Esophagus squamous epithelium (tissue), 5 donors: Measurements from ENCODE around the gene DCAF6. TPM values are rescaled to one million over a fixed set of nuclear protein-coding genes. Genes with fewer than 3 reads are reported as not detected.

Experiments used
- DNase-seq: peaks from one replicate; lab custom pipeline; 2025; lab: John Stamatoyannopoulos, UW
- H3K27ac ChIP-seq, 4 donors: fragments of 200-600 bp; sonication (generic); one replicate each; pipeline ENCODE4 v1.5.1; 2016 to 2019; ENCODE audit warnings: mild to moderate bottlenecking in 1 of 4
- H3K27me3 ChIP-seq, 4 donors: fragments of 200-600 bp; sonication (generic); 1 replicate in 3 of 4; 2 replicates in 1 of 4; pipeline versions ENCODE4 v1.5.1 to v1.6.0; 2017 to 2021; ENCODE audit warnings: antibody characterized with exemption in 1 of 4
- H3K36me3 ChIP-seq, 3 donors: fragments of 200-600 bp; sonication (generic); one replicate each; pipeline ENCODE4 v1.5.1; 2016 to 2019
- H3K4me1 ChIP-seq, 3 donors: fragments of 200-600 bp; sonication (generic); one replicate each; pipeline ENCODE4 v1.5.1; 2017 to 2019
- H3K4me3 ChIP-seq, 4 donors: fragments of 200-600 bp; sonication (generic); 1 replicate in 3 of 4; 2 replicates in 1 of 4; pipeline ENCODE4 v1.5.1; 2016 to 2019; ENCODE audit warnings: mild to moderate bottlenecking in 2 of 4, moderate library complexity in 1 of 4
- H3K9me3 ChIP-seq, 3 donors: fragments of 200-600 bp; sonication (generic); one replicate each; pipeline ENCODE4 v1.5.1; 2016 to 2019
- CTCF ChIP-seq, 6 experiments: fragments of 450-650 bp in 4 of 6; fragments of 200-600 bp in 2 of 6; sonication (generic) in 2 of 6; IDR thresholded peaks; one replicate each; pipeline ENCODE4 v1.5.1; 2016 to 2019; ENCODE audit warnings: antibody characterized with exemption in 6 of 6, mild to moderate bottlenecking in 4 of 6, moderate library complexity in 4 of 6
- POLR2A ChIP-seq, 4 donors: fragments of 450-650 bp; IDR thresholded peaks; one replicate each; pipeline ENCODE4 v1.6.1; 2017; ENCODE audit warnings: antibody characterized with exemption in 4 of 4, mild to moderate bottlenecking in 4 of 4, moderate library complexity in 3 of 4
- whole genome bisulfite sequencing, 2 donors: methylation state at CpG; one replicate each; pipeline ENCODE4 v1.1.5; 2018; 5-methylcytosine and 5-hydroxymethylcytosine counted together
- intact Hi-C: fragments of 100-400 bp; cut with DNase I; formaldehyde crosslinking; loops from one replicate; pipeline ENCODE4 v1.15.0; 2022
- total RNA-seq, 4 donors: library from RNA; depleted of rRNA; stranded (reverse); fragments of >200 nt; gene quantifications; one replicate each; pipeline ENCODE4 v1.1.0, GENCODE V29; 2016
- donor health status: DM: yes; HTN: yes; CAD: no.

DCAF6 gene
- total RNA-seq, 4 donors from 2014 or later, result 20.1 to 65.8 (median 44.5) TPM

- intact Hi-C loops, result loop anchor here (5.0 kb wide), 1 partner anchor 49 kb away; no protein-coding TSS in a partner anchor
- Histone ChIP-seq H3K36me3 (peaks cover 0 to 52% (median 6%) of the 10 kb centered on the region in 3 donors), H3K27me3 (no peaks in the 10 kb centered on the region), H3K4me1 (peaks cover 0 to 16% (median 0%) of the 10 kb centered on the region in 3 donors), H3K9me3 (no peaks in the 10 kb centered on the region), H3K4me3 (no peak overlapping the region), H3K27ac (no peak overlapping the region)
- DNase-seq, result no peak
- WGBS, 2 donors, result 90 to 94% methylated on average over 8 to 11 of the region's 12 CpGs
- TF ChIP-seq POLR2A (IDR thresholded peaks at IDR 0.05), result no peak
- TF ChIP-seq CTCF (IDR thresholded peaks at IDR 0.05), result no peak
Observed at GRCh38 chr1:168097921-168098528, 161.5 kb downstream of the DCAF6 start.

DNA sequence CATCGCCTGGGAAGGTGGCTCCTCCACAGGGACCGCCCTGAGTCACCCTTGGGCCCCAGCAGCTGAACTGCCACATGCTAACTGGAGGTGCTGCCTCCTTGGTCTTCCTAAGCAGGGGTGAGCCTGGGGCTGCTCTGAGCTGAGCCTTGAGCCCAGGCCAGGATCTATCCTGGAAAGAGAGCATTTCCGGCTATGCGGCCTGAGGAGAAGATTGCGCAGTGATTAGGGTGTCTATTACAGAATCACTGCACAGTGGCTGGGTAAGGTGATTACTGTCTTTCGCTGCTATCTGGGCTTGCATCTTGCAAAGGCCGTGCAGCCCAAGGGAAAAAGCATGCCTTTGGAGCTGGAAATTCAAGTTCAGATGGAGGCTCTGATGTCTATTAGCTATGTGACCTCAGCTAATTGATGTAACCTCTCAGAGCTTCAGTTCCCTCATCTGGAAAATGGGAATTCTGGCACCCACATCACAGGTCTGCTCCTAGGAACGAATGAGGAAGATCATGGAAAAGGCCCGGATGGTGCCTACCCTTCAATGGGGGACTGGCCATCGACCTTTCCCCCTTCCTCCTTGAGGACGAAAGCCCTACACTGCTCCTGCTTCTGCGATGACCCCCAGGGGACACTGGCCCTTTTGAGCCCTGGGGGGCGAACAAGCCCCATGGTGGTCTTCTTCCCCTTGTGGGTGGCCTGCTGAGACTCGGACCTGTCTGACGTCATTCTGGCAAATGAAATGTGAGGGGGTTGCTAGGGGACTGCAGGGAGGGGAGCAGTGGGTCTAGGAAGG lies 162.2 kb downstream of the DCAF6 start:
- WGBS, 2 donors, result 91 to 92% methylated on average over 6 to 9 of the region's 15 CpGs
- Histone ChIP-seq H3K27ac (no peak overlapping the region), H3K4me3 (no peak overlapping the region), H3K9me3 (no peaks in the 10 kb centered on the region), H3K36me3 (peaks cover 3 to 54% (median 6%) of the 10 kb centered on the region in 3 donors), H3K27me3 (no peaks in the 10 kb centered on the region), H3K4me1 (peaks cover 0 to 12% (median 0%) of the 10 kb centered on the region in 3 donors)
- intact Hi-C loops, result loop anchor here (5.0 kb wide), 1 partner anchor 49 kb away; no protein-coding TSS in a partner anchor
- DNase-seq, result no peak
- TF ChIP-seq CTCF (IDR thresholded peaks at IDR 0.05), result no peak

GRCh38 chr1:168099337-168099801 lies 162.9 kb downstream of the DCAF6 start:
- Histone ChIP-seq H3K27me3 (no peaks in the 10 kb centered on the region), H3K9me3 (no peaks in the 10 kb centered on the region), H3K27ac (no peak overlapping the region), H3K4me3 (no peak overlapping the region), H3K36me3 (peaks cover 5 to 59% (median 6%) of the 10 kb centered on the region in 3 donors), H3K4me1 (peaks cover 0 to 12% (median 0%) of the 10 kb centered on the region in 3 donors)
- TF ChIP-seq POLR2A (IDR thresholded peaks at IDR 0.05), result no peak
- no peak for TF ChIP-seq CTCF (IDR thresholded peaks at IDR 0.05)
- no peak for DNase-seq
- intact Hi-C loops, result loop anchor here (5.0 kb wide), 1 partner anchor 48 kb away; no protein-coding TSS in a partner anchor
- 59 to 80% methylated on average over 7 of the region's 7 CpGs for WGBS, 2 donors

GRCh38 chr1:168100315-168101002 lies 164.0 kb downstream of the DCAF6 start:
- intact Hi-C loops, result no loop called here
- Histone ChIP-seq H3K4me3 (no peak overlapping the region), H3K4me1 (peaks cover 0 to 12% (median 0%) of the 10 kb centered on the region in 3 donors), H3K27me3 (no peaks in the 10 kb centered on the region), H3K27ac (no peak overlapping the region), H3K9me3 (no peaks in the 10 kb centered on the region), H3K36me3 (peaks cover 5 to 63% (median 6%) of the 10 kb centered on the region in 3 donors)
- DNase-seq, result no peak
- TF ChIP-seq CTCF (IDR thresholded peaks at IDR 0.05) (no peak), POLR2A (IDR thresholded peaks at IDR 0.05) (no peak)
- WGBS, 2 donors, result 93 to 95% methylated on average over 6 to 7 of the region's 7 CpGs
